NCI-H510A treated with DMSO at 0.1 percent for 48 hours (cell line): ENCODE measurements around the gene GORASP2.
"Not testable (repeated sequence)": the region's sequence is repeated elsewhere in the genome, so short reads cannot be mapped to it uniquely, and the experiment has no call there.

ENCODE experiments used
- DNase-seq: peaks from one replicate; lab custom pipeline; 2025; lab: John Stamatoyannopoulos, UW

The GORASP2 gene

GRCh38 chr2:170928824-170929685 lies at the start of gene GORASP2:
TSS of gene GORASP2 (plus strand) at chr2:170929253. CDS start at chr2:170929341, 88 bp downstream.
- peak; percentile 100 for DNase-seq

GRCh38 chr2:170881840-170882239 lies 47.2 kb upstream of the GORASP2 start:
- DNase-seq: no peak

DNA sequence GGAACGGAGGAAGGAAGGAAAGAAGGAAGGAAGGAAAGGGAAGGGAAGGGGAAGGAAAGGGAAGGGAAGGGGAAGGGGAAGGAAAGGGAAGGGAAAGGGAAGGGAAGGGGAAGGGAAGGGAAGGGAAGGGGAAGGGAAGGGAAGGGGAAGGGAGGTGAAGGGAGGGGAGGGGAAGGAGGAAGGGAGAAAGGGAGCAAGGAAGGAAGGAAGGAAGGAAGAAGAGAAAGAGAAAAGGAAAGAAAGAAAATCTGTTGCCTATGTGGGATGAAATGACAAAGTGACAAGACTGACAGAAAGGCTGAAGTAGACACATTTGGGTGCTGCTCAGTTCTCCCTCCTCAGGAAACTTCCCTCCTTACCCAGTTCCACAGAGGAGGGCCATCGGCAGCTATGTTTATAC lies 46.3 kb upstream of the GORASP2 start:
- no peak for DNase-seq

- DNase-seq: no peak
These were observed 45.4 kb upstream of the GORASP2 start for GRCh38 chr2:170883683-170884082.

DNA sequence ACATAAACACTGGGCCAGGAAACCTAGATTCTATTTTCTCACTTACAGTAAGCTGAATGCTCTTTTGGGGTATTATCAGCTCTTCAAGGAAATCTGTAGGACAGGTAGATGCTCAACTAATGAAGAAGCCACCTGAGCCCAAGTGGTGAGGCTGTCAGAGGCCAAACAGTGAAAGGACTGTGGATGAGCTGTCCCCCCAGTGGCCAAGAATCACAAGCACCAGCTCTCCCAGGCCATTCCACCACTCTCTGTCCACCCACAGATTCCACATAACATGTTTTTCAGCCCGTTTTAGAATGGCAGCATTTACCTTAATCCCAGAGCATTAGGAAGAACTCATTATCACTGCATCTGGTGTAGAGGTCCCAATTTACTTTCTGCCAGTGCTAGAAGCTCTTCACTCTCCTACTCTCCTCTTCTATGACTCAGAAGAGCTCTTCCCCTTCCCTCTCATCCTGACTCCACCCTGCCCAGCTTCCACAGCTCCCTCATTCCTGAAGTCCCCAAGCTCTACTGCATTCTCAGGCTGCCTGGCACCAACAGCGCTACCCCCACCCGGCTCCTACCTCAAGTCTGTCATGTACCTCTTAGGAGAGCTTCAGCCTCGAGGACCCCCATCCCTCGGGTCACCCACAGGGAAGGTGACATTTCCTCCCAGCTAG lies 43.8 kb upstream of the GORASP2 start:
- DNase-seq: no peak

- DNase-seq: no peak
These were observed 42.7 kb upstream of the GORASP2 start for GRCh38 chr2:170886386-170886785.

DNA sequence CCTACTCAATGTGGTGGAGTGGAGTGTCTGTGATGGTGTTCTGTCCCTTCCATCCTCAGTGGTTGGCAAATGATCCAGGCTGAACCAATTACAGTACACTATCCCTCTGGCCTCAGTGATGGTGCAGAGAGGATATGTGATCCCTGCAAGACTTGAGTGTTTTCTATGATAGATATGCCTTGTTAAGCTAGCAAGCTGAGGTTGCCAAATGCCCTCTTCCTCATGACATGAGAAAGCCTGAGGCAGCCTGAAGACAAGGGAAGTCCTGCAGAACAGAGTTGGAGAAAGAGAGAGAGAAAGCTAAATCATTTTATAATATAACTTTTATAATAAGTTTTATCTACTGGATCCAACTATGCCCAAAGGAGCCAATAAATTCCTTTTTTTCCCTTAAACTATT lies 41.6 kb upstream of the GORASP2 start:
- DNase-seq: no peak

DNA sequence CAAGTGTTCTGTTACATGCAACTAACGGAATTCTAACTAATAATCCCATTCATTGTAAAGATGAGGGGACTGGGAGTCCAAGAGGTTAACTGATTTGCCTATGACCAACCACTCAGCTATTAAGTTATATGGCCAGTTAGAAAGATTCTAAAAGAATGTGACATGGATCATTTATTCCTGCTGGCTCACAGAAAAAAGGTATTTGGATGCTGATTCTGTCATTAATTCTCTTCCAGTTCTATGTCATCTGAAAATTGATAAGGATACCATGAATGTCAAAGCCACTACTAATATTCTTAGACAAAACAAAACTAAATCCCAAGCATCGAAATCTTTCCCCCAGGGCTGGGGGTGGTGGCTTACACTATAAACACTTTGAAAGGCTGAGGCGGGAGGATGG lies 41.2 kb upstream of the GORASP2 start:
- no peak for DNase-seq

DNA sequence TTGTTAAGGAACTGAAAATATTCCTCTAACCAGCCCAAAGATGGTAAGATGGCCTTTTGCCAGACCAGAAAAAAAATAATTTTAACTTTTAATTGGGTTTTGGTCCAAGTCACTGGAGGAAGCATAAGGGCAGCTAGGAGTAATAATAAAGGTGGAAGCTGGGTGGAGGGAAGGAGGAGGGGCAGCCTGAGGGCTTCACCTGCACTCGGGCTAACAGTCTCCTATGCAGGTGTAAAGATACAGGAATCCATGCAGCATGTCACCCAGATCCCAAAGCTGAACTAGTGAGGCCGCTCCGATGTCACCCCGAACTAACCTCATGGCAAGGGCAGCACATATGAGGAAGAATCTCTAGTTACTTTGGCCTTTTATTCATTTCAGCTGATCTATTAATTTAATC lies 37.2 kb upstream of the GORASP2 start:
- DNase-seq: no peak

GRCh38 chr2:170892391-170892951 lies 36.6 kb upstream of the GORASP2 start:
- no peak for DNase-seq

DNA sequence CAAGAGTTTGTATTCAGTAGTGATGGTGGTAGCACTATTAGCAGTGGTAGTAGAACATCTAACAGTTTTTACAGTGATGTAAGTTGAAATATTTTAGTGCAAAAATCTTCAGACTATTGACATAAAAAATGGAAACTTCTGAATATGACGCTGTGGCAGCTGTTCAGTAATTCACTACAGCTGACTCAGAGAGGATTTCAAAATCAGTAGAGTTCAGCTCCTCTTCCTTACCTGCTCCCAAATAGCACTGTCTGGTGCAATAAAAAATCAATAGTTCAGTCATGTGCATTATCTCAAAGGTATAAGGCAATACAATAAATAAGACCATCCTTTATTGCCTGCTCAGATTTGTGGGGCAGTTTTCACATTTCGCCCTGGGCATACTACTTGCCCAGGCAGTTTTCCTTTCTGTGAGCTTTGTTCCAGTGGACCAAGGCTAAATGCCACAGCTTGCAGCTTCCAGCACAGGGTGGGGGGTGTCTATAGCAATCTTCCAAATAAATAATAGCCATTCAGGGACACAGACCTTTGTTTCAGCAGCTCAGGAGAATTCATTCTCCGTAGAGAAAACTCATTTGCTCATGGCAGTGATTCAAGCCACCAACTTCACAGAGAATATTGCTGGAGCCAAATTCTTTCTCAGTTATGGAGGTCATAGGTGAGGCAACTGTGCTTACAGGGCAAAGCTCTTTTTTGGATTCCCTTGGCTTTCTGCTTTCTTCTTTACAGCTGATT lies 33.9 kb upstream of the GORASP2 start:
- DNase-seq: no peak

DNA sequence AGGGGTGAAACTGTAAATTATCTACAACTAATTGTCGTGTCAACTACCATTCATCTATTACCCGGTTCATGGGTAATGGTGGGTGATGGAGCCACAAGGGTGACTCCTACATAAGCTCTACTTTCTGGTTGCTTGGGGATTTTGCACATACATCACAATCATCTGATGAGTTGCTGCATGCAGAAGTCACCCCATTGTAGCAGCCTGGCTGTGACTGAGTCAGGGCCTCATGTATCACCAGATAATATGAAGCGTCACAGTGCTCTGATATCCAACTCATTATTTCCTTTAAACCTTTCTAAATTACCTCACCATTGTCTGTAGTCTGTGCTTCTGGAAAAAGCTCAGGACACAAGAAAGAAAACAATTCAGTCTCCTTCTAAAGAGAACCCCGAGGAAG lies 32.4 kb upstream of the GORASP2 start:
- DNase-seq: no peak

- DNase-seq: no peak
These were observed 31.9 kb upstream of the GORASP2 start for GRCh38 chr2:170897108-170897507.

- DNase-seq: no peak
These were observed 23.2 kb upstream of the GORASP2 start for GRCh38 chr2:170905864-170906263.

DNA sequence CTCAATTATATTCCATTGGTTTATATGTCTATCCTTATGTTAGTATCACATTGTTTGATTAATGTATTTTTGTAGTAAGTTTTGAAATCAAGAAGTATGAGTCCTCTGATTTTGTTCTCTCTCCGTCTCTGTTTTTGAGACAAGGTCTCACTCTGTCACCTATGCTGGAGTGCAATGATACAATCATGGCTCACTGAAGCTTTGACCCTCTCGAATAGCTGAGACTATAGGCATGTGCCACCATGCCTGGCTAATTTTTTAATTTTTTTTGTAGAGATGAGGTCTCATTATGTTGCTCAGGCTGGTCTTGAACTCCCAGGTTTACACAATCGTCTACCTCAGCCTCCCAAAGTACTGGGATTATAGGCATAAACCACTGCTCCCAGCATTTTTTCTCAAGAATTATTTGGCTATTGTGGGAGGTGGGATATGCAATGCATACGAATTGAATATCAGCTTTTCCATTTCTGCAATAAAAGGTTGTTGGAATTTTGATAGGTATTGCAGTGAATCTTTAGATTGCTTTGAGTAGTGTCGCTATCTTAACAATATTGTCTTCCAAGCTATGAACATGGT lies 17.7 kb upstream of the GORASP2 start:
- DNase-seq: no peak

- DNase-seq: not testable (repeated sequence)
These were observed 13.9 kb upstream of the GORASP2 start for GRCh38 chr2:170914994-170915666.

DNA sequence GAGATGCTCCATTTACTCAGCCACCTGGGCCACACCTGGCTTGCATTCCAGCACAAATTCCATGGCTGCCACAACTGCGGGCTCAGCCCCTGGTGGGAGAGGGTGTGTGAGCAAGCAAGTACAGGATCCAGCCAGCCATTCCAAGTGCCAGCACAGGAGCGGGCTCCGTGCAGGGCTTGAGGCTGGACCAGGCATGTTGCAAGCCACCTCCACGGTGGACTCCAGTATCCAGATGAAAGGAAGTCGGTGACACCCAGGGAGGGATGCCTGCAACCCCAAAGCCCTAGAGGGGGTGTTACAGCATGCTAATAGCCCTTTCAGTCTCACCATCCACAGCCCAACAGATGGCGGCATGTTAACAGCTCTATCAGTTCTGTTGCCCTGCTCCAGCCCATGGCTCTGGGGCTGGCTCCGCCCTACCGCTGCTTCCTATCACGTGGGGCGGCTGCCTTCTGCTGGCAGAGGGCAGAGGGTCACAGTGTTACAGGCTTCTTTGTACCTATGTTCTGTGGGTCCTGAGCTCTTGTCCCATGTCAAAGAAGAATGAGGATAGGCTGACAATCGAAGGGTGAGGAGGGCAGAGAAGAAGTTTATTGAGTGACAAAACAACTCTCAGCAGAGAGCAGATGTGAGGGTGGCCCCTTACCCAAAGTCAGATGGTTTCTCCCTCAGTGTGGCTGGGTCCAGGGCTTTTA lies 11.7 kb upstream of the GORASP2 start:
- DNase-seq: no peak

- no peak for DNase-seq
These were observed 11.1 kb upstream of the GORASP2 start for GRCh38 chr2:170917957-170918356.

DNA sequence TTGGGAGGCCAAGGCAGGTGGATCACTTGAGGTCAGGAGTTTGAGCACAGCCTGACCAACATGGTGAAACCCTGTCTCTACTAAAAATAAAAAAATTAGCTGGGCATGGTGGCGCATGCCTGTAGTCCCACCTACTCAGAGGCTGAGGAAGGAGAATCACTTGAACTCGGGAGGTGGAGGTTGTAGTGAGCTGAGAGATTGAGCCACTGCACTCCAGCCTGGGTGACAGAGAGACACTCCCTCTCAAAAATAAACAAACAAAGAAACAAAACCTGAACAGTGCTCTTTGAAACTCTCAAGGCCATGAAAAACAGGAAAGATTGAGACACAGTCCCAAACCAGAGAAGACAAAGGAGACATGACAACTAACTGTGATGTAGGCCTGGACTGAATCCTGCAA lies 7.2 kb upstream of the GORASP2 start:
- DNase-seq: peak; percentile 26

- DNase-seq: peak; percentile 93
These were observed 6.2 kb upstream of the GORASP2 start for GRCh38 chr2:170922634-170923494.
